ENCODE data around the gene SPINK4. TPM values are rescaled to one million over a fixed set of nuclear protein-coding genes. Genes with fewer than 3 reads are reported as not detected.

SPINK4 gene
- total and polyA plus RNA-seq, 3 experiments from 2014 or later, result not detected

- Mint-ChIP-seq H3K36me3 (peaks cover 13 to 83% (median 33%) of the 10 kb centered on the region in 3 donors), H3K9me3 (no peaks in the 10 kb centered on the region), H3K4me3 (no peak overlapping the region), H3K27ac (peak overlapping the region in 1 of 8 donors; percentile 64), H3K4me1 (peaks cover 4 to 10% (median 5%) of the 10 kb centered on the region in 3 donors), H3K27me3 (no peaks in the 10 kb centered on the region)
- no peak overlapping the region for H3K4me3 ChIP-seq (ENCODE audit: low read length)
- ChIA-PET CTCF (no interaction called here), POLR2A (no interaction called here)
- H3K9me3 ChIP-seq (ENCODE audit: low read length), result no peaks in the 10 kb centered on the region
- H3K27ac ChIP-seq (ENCODE audit: low read depth, low read length), result no peak overlapping the region
- DNase-seq, result no peak
- peaks cover 60% of the 10 kb centered on the region for H3K36me3 ChIP-seq (ENCODE audit: insufficient read depth, low read length)
- no peaks in the 10 kb centered on the region for H3K27me3 ChIP-seq (ENCODE audit: insufficient read depth, low read length, poor library complexity, severe bottlenecking)
- H3K4me1 ChIP-seq (ENCODE audit: insufficient read depth, low read length), result no peaks in the 10 kb centered on the region
Observed at GRCh38 chr9:33255014-33255413, 15.0 kb downstream of the SPINK4 start.

GRCh38 chr9:33255471-33255870 lies 15.5 kb downstream of the SPINK4 start:
- peaks cover 65% of the 10 kb centered on the region for H3K36me3 ChIP-seq (ENCODE audit: insufficient read depth, low read length)

GRCh38 chr9:33256236-33256635 lies 16.3 kb downstream of the SPINK4 start:
- DNase-seq, result no peak
- CTCF ChIA-PET, result no interaction called here
- Mint-ChIP-seq H3K4me3 (no peak overlapping the region), H3K9me3 (no peaks in the 10 kb centered on the region), H3K27ac (no peak overlapping the region), H3K4me1 (peaks cover 4 to 16% (median 12%) of the 10 kb centered on the region in 3 donors), H3K36me3 (peaks cover 13 to 88% (median 41%) of the 10 kb centered on the region in 3 donors), H3K27me3 (no peaks in the 10 kb centered on the region)
- H3K4me3 ChIP-seq (ENCODE audit: low read length), result no peak overlapping the region
- peaks cover 73% of the 10 kb centered on the region for H3K36me3 ChIP-seq (ENCODE audit: insufficient read depth, low read length)
- H3K27ac ChIP-seq (ENCODE audit: low read depth, low read length), result no peak overlapping the region
- no peaks in the 10 kb centered on the region for H3K9me3 ChIP-seq (ENCODE audit: low read length)
- POLR2A ChIA-PET, result no interaction called here
- no peaks in the 10 kb centered on the region for H3K27me3 ChIP-seq (ENCODE audit: insufficient read depth, low read length, poor library complexity, severe bottlenecking)
- no peaks in the 10 kb centered on the region for H3K4me1 ChIP-seq (ENCODE audit: insufficient read depth, low read length)

More at GRCh38 chr9:33255471-33255870, 15.5 kb downstream of the SPINK4 start:
- no peaks in the 10 kb centered on the region for H3K4me1 ChIP-seq (ENCODE audit: insufficient read depth, low read length)
- POLR2A ChIA-PET, result no interaction called here
- peaks cover 13 to 86% (median 36%) of the 10 kb centered on the region in 3 donors for H3K36me3 Mint-ChIP-seq
- H3K27ac Mint-ChIP-seq, result peak overlapping the region in 2 of 8 donors; percentile 0 to 12
- no peak overlapping the region for H3K27ac ChIP-seq (ENCODE audit: low read depth, low read length)
- CTCF ChIA-PET, result no interaction called here
- no peak for DNase-seq
- H3K9me3 Mint-ChIP-seq, result no peaks in the 10 kb centered on the region
- H3K27me3 ChIP-seq (ENCODE audit: insufficient read depth, low read length, poor library complexity, severe bottlenecking), result no peaks in the 10 kb centered on the region
- no peak overlapping the region for H3K4me3 ChIP-seq (ENCODE audit: low read length)
- no peaks in the 10 kb centered on the region for H3K27me3 Mint-ChIP-seq
- no peak overlapping the region for H3K4me3 Mint-ChIP-seq
- peaks cover 4 to 10% (median 9%) of the 10 kb centered on the region in 3 donors for H3K4me1 Mint-ChIP-seq
- H3K9me3 ChIP-seq (ENCODE audit: low read length), result no peaks in the 10 kb centered on the region

GRCh38 chr9:33257276-33257675 lies 17.3 kb downstream of the SPINK4 start:
- no peaks in the 10 kb centered on the region for H3K9me3 Mint-ChIP-seq
- H3K4me3 Mint-ChIP-seq, result no peak overlapping the region
- ChIA-PET POLR2A (no interaction called here), CTCF (interaction anchor here (0.6 to 1.3 kb wide), 2 partner anchors 88 to 117 kb away, joined by 3 to 4 read pairs; no protein-coding TSS in a partner anchor)
- Histone ChIP-seq H3K4me3 (ENCODE audit: low read length) (no peak overlapping the region), H3K27ac (ENCODE audit: low read depth, low read length) (no peak overlapping the region), H3K4me1 (ENCODE audit: insufficient read depth, low read length) (no peaks in the 10 kb centered on the region), H3K9me3 (ENCODE audit: low read length) (no peaks in the 10 kb centered on the region), H3K36me3 (ENCODE audit: insufficient read depth, low read length) (peaks cover 74% of the 10 kb centered on the region), H3K27me3 (ENCODE audit: insufficient read depth, low read length, poor library complexity, severe bottlenecking) (no peaks in the 10 kb centered on the region)
- no peaks in the 10 kb centered on the region for H3K27me3 Mint-ChIP-seq
- H3K4me1 Mint-ChIP-seq, result peaks cover 7 to 21% (median 20%) of the 10 kb centered on the region in 3 donors
- H3K27ac Mint-ChIP-seq, result no peak overlapping the region
- H3K36me3 Mint-ChIP-seq, result peaks cover 13 to 92% (median 42%) of the 10 kb centered on the region in 3 donors
- DNase-seq, result no peak

DNA sequence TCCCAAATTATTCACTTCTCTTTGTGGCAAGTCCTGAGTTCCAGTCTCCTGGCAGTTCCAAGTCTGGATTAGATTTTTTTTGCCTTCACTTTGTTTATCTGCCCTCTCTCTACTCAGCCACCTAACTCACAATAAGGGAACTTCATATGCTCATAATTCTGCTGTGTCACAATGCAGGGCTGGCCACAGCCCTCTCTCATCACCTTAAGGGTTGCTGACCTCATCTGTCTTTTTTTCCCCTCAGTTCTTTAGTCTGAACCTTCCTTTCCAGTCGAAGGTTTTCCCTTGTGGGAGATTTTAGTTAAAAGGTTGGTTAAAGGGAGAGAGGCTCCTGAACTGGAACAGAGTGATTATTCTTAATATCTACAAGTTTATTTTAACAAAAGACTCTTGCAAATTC lies 20.4 kb downstream of the SPINK4 start:
- Mint-ChIP-seq H3K4me3 (no peak overlapping the region), H3K9me3 (no peaks in the 10 kb centered on the region), H3K27ac (peak overlapping the region in 2 of 8 donors; percentile 24 to 34), H3K27me3 (no peaks in the 10 kb centered on the region), H3K36me3 (peaks cover 8 to 81% (median 27%) of the 10 kb centered on the region in 3 donors), H3K4me1 (peaks cover 26 to 39% (median 38%) of the 10 kb centered on the region in 3 donors)
- Histone ChIP-seq H3K27me3 (ENCODE audit: insufficient read depth, low read length, poor library complexity, severe bottlenecking) (no peaks in the 10 kb centered on the region), H3K27ac (ENCODE audit: low read depth, low read length) (no peak overlapping the region), H3K4me3 (ENCODE audit: low read length) (no peak overlapping the region), H3K9me3 (ENCODE audit: low read length) (no peaks in the 10 kb centered on the region), H3K4me1 (ENCODE audit: insufficient read depth, low read length) (peaks cover 14% of the 10 kb centered on the region), H3K36me3 (ENCODE audit: insufficient read depth, low read length) (peaks cover 51% of the 10 kb centered on the region)
- POLR2A ChIA-PET, result no interaction called here
- DNase-seq, result no peak
- CTCF ChIA-PET, result no interaction called here

DNA sequence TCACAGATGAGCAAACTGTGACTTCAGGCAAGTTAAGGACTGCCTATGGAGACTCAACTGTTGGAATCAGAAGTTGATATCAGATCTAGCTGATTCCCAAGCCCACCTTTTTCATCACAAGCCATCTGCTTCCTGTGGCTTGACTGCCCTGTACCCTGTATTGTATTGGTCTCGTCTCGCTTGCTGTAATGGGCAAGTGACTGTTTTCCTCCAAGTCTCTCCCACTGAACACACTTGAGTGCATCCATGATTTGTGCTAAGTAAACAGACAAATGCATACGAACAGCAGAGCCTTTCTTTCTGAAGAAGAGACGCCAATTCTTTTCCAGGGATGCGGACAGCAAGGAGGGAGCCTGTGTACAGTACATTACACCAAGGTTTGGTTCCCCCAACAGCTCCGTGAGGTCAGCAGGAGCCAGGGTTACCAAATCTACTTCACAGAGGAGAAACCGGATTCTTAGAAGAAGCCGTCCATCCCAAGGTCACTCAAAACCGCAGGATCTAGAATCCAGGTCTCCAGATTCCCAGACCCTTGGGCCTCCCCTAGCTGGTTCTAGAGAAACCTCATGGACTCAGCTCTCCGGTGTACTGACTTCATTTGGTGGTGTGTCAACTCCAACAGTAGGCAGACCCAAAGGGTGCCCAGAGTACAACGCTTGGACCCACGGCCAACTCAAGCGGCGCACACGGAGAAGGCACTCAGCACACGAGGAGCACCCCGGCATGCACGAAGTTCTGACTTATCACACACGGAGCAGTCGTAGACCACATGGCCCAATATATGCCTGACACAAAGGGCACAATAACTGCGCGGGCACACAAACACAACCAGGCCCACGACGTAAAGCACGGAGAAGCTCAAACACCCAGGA lies 23.4 kb downstream of the SPINK4 start:
- peak overlapping the region; percentile 92 for H3K4me3 ChIP-seq (ENCODE audit: low read length)
- H3K27ac ChIP-seq (ENCODE audit: low read depth, low read length), result peak overlapping the region; percentile 85
- Mint-ChIP-seq H3K36me3 (peaks cover 4 to 75% (median 25%) of the 10 kb centered on the region in 3 donors), H3K9me3 (no peaks in the 10 kb centered on the region), H3K27ac (peak overlapping the region; percentile 76 to 99 (median 94)), H3K4me3 (peak overlapping the region; percentile 84 to 98 (median 94)), H3K4me1 (peaks cover 45 to 68% (median 66%) of the 10 kb centered on the region in 3 donors), H3K27me3 (no peaks in the 10 kb centered on the region)
- peaks cover 35% of the 10 kb centered on the region for H3K4me1 ChIP-seq (ENCODE audit: insufficient read depth, low read length)
- no peaks in the 10 kb centered on the region for H3K27me3 ChIP-seq (ENCODE audit: insufficient read depth, low read length, poor library complexity, severe bottlenecking)
- no peaks in the 10 kb centered on the region for H3K9me3 ChIP-seq (ENCODE audit: low read length)
- ChIA-PET CTCF (interaction anchor here (1.3 to 1.6 kb wide), 2 partner anchors 24 to 37 kb away, joined by 4 to 6 read pairs; no protein-coding TSS in a partner anchor), POLR2A (interaction anchor here (0.6 to 4.1 kb wide), 3 partner anchors 14 to 238 kb away, joined by 3 to 28 read pairs (median 8); partner anchors contain the start of genes DNAJA1 and NFX1)
- DNase-seq, result peak in 1 of 5 donors; percentile 2
- H3K36me3 ChIP-seq (ENCODE audit: insufficient read depth, low read length), result peaks cover 36% of the 10 kb centered on the region

- peak overlapping the region; percentile 92 for H3K4me3 ChIP-seq (ENCODE audit: low read length)
- H3K27me3 ChIP-seq (ENCODE audit: insufficient read depth, low read length, poor library complexity, severe bottlenecking), result no peaks in the 10 kb centered on the region
- peak in 3 of 5 donors; percentile 34 to 70 (median 51) for DNase-seq
- H3K27ac Mint-ChIP-seq, result peak overlapping the region; percentile 76 to 99 (median 94)
- no peaks in the 10 kb centered on the region for H3K27me3 Mint-ChIP-seq
- H3K36me3 ChIP-seq (ENCODE audit: insufficient read depth, low read length), result peaks cover 30% of the 10 kb centered on the region
- H3K4me1 Mint-ChIP-seq, result peaks cover 42 to 68% (median 62%) of the 10 kb centered on the region in 3 donors
- POLR2A ChIA-PET, result interaction anchor here (0.6 to 4.1 kb wide), 5 partner anchors 15 to 239 kb away, joined by 3 to 28 read pairs (median 3); partner anchors contain the start of genes B4GALT1, DNAJA1, NFX1 and SMU1
- CTCF ChIA-PET, result interaction anchor here (1.3 to 1.6 kb wide), 2 partner anchors 23 to 38 kb away, joined by 4 to 6 read pairs; no protein-coding TSS in a partner anchor
- H3K4me3 Mint-ChIP-seq, result peak overlapping the region; percentile 84 to 98 (median 94)
- no peaks in the 10 kb centered on the region for H3K9me3 Mint-ChIP-seq
- H3K4me1 ChIP-seq (ENCODE audit: insufficient read depth, low read length), result peaks cover 35% of the 10 kb centered on the region
- peaks cover 4 to 72% (median 23%) of the 10 kb centered on the region in 3 donors for H3K36me3 Mint-ChIP-seq
- H3K27ac ChIP-seq (ENCODE audit: low read depth, low read length), result peak overlapping the region; percentile 85
- no peaks in the 10 kb centered on the region for H3K9me3 ChIP-seq (ENCODE audit: low read length)
Observed at GRCh38 chr9:33264003-33264472, 24.1 kb downstream of the SPINK4 start.

Measured in CD8-positive, alpha-beta memory T cell (primary cell).